ENCODE results near the gene PTPRM.

The PTPRM gene

GRCh38 chr18:8406186-8406867 is 839.2 kb downstream of the PTPRM start:
- peak; percentile 12 for DNase-seq (ENCODE audit: low read depth)
- no peak overlapping the region for H3K4me3 ChIP-seq (ENCODE audit: low read depth, low read length)
- no peak for TF ChIP-seq CTCF (conservative IDR thresholded peaks at IDR 0.05; ENCODE audit: low read depth, low read length)

GRCh38 chr18:8406868-8407250 is 839.7 kb downstream of the PTPRM start:
- TF ChIP-seq CTCF (conservative IDR thresholded peaks at IDR 0.05; ENCODE audit: low read depth, low read length): no peak
- DNase-seq (ENCODE audit: low read depth): no peak

GRCh38 chr18:8409151-8409550 is 842.0 kb downstream of the PTPRM start:
- TF ChIP-seq CTCF (conservative IDR thresholded peaks at IDR 0.05; ENCODE audit: low read depth, low read length): no peak
- DNase-seq (ENCODE audit: low read depth): no peak
- no peak overlapping the region for H3K4me3 ChIP-seq (ENCODE audit: low read depth, low read length)

More at GRCh38 chr18:8406868-8407250, 839.7 kb downstream of the PTPRM start:
- H3K4me3 ChIP-seq (ENCODE audit: low read depth, low read length): no peak overlapping the region

- H3K4me3 ChIP-seq (ENCODE audit: low read depth, low read length): no peak overlapping the region
- no peak for DNase-seq (ENCODE audit: low read depth)
- no peak for TF ChIP-seq CTCF (conservative IDR thresholded peaks at IDR 0.05; ENCODE audit: low read depth, low read length)
Observed at GRCh38 chr18:8411492-8411891, 844.4 kb downstream of the PTPRM start.

GRCh38 chr18:8412117-8412516 is 845.0 kb downstream of the PTPRM start:
- TF ChIP-seq CTCF (conservative IDR thresholded peaks at IDR 0.05; ENCODE audit: low read depth, low read length): no peak
- H3K4me3 ChIP-seq (ENCODE audit: low read depth, low read length): no peak overlapping the region
- DNase-seq (ENCODE audit: low read depth): no peak

GRCh38 chr18:8413189-8413588 is 846.1 kb downstream of the PTPRM start:
- TF ChIP-seq CTCF (conservative IDR thresholded peaks at IDR 0.05; ENCODE audit: low read depth, low read length): no peak
- DNase-seq (ENCODE audit: low read depth): no peak
- no peak overlapping the region for H3K4me3 ChIP-seq (ENCODE audit: low read depth, low read length)

- DNase-seq (ENCODE audit: low read depth): peak; percentile 26
- H3K4me3 ChIP-seq (ENCODE audit: low read depth, low read length): no peak overlapping the region
- TF ChIP-seq CTCF (conservative IDR thresholded peaks at IDR 0.05; ENCODE audit: low read depth, low read length): no peak
Observed at GRCh38 chr18:8413751-8414150, 846.6 kb downstream of the PTPRM start.

All from choroid plexus epithelial cell (primary cell).